Smooth muscle cell (in vitro differentiated cells): Measurements from ENCODE around the gene PPP1R1B. TPM values are rescaled to one million over a fixed set of nuclear protein-coding genes. Genes with fewer than 3 reads are reported as not detected.

Experiments
- DNase-seq: peaks from one replicate; lab custom pipeline; 2025; ENCODE audit not compliant: unreplicated experiment; lab: John Stamatoyannopoulos, UW
- H2AFZ ChIP-seq: fragments of 200-600 bp; sonication (generic); 2 replicates; pipeline ENCODE4 v1.6.0; 2016; ENCODE audit warnings: antibody characterized with exemption, low read depth, mild to moderate bottlenecking
- H3F3A ChIP-seq: fragments of 200-600 bp; sonication (generic); 2 replicates; pipeline ENCODE4 v1.6.0; 2017; ENCODE audit warnings: antibody characterized with exemption, low read depth
- H3K27ac ChIP-seq: fragments of 200-600 bp; sonication (generic); 2 replicates; pipeline ENCODE4 v1.5.1; 2016; ENCODE audit warnings: low read depth, mild to moderate bottlenecking
- H3K27me3 ChIP-seq: fragments of 200-600 bp; sonication (generic); 2 replicates; pipeline ENCODE4 v1.6.1; 2016; ENCODE audit warnings: low read depth, mild to moderate bottlenecking
- H3K36me3 ChIP-seq: fragments of 200-600 bp; sonication (generic); 2 replicates; pipeline ENCODE4 v1.5.1; 2016; ENCODE audit warnings: low read depth
- H3K4me1 ChIP-seq: fragments of 200-600 bp; sonication (generic); 2 replicates; pipeline ENCODE4 v1.5.1; 2016; ENCODE audit warnings: low read depth
- H3K4me2 ChIP-seq: fragments of 200-600 bp; sonication (generic); 2 replicates; pipeline ENCODE4 v1.6.0; 2016; ENCODE audit warnings: mild to moderate bottlenecking
- H3K4me3 ChIP-seq: fragments of 200-600 bp; sonication (generic); 2 replicates; pipeline ENCODE4 v1.5.1; 2016; ENCODE audit warnings: mild to moderate bottlenecking
- H3K79me2 ChIP-seq: fragments of 200-600 bp; sonication (generic); 2 replicates; pipeline ENCODE4 v1.6.0; 2016; ENCODE audit warnings: low read depth, mild to moderate bottlenecking
- H3K9ac ChIP-seq: fragments of 200-600 bp; sonication (generic); 2 replicates; pipeline ENCODE4 v1.6.0; 2016; ENCODE audit warnings: low read depth
- H3K9me3 ChIP-seq: fragments of 200-600 bp; sonication (generic); replicated peaks from 2 replicates; pipeline ENCODE4 v1.5.1; 2016; ENCODE audit warnings: low read depth
- H4K20me1 ChIP-seq: fragments of 200-600 bp; sonication (generic); 2 replicates; pipeline ENCODE4 v1.6.0; 2016; ENCODE audit warnings: low read depth
- WGBS: methylation state at CpG from one replicate; pipeline ENCODE4 v1.1.7; 2016; ENCODE audit warnings: low lambda C conversion rate; 5-methylcytosine and 5-hydroxymethylcytosine counted together
- polyA plus RNA-seq: library from polyadenylated mRNA; unstranded; fragments of >200 nt; fragmentation: Nextera tagmentation; extraction: Ambion mirVana; gene quantifications from 2 replicates; pipeline ENCODE4 v1.2.1, GENCODE V29; 2016
- total RNA-seq: library from RNA; depleted of rRNA; stranded (reverse); fragments of >200 nt; gene quantifications from 2 replicates; pipeline ENCODE4 v1.2.3, GENCODE V29; 2014
- TF ChIP-seq, protein P1 (sequence below): fragments of 200-600 bp; sonication (generic); IDR thresholded peaks from 2 replicates; pipeline ENCODE4 v1.5.1; 2017; ENCODE audit warnings: borderline replicate concordance, mild to moderate bottlenecking, antibody characterized with exemption; ENCODE audit not compliant: insufficient read depth, poor library complexity, severe bottlenecking

Gene PPP1R1B
- total and polyA plus RNA-seq, 2 experiments from 2014 or later: not detected

DNA sequence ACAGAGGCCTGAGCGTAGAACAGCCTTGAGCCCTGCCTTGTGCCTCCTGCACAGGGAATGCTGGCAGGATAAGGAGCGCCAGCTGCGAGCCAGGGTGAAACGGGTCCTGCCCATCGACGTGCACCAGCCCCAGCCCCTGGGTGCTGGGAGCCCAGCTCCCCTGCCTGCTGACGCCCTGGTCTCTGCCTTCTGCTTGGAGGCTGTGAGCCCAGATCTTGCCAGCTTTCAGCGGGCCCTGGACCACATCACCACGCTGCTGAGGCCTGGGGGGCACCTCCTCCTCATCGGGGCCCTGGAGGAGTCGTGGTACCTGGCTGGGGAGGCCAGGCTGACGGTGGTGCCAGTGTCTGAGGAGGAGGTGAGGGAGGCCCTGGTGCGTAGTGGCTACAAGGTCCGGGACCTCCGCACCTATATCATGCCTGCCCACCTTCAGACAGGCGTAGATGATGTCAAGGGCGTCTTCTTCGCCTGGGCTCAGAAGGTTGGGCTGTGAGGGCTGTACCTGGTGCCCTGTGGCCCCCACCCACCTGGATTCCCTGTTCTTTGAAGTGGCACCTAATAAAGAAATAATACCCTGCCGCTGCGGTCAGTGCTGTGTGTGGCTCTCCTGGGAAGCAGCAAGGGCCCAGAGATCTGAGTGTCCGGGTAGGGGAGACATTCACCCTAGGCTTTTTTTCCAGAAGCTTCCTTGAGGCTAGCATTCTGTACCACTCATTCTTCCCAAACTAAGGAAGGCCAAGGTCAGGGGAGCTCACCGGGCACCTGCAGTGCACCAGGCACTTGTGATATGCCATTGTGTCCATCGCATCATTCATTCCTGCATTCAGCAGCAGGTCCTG lies 43.4 kb downstream of the PPP1R1B start:
- TF ChIP-seq, protein P1, sequence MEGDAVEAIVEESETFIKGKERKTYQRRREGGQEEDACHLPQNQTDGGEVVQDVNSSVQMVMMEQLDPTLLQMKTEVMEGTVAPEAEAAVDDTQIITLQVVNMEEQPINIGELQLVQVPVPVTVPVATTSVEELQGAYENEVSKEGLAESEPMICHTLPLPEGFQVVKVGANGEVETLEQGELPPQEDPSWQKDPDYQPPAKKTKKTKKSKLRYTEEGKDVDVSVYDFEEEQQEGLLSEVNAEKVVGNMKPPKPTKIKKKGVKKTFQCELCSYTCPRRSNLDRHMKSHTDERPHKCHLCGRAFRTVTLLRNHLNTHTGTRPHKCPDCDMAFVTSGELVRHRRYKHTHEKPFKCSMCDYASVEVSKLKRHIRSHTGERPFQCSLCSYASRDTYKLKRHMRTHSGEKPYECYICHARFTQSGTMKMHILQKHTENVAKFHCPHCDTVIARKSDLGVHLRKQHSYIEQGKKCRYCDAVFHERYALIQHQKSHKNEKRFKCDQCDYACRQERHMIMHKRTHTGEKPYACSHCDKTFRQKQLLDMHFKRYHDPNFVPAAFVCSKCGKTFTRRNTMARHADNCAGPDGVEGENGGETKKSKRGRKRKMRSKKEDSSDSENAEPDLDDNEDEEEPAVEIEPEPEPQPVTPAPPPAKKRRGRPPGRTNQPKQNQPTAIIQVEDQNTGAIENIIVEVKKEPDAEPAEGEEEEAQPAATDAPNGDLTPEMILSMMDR: no peak
- H3K27me3 ChIP-seq: peaks cover 63% of the 10 kb centered on the region
- no peaks in the 10 kb centered on the region for H3K36me3 ChIP-seq
- H3K4me1 ChIP-seq: peaks cover 10% of the 10 kb centered on the region
- H3K79me2 ChIP-seq: no peaks in the 10 kb centered on the region
- H3K9ac ChIP-seq: no peak overlapping the region
- no peaks in the 10 kb centered on the region for H3F3A ChIP-seq
- H3K27ac ChIP-seq: no peak overlapping the region
- no peak for DNase-seq
- no peaks in the 10 kb centered on the region for H3K9me3 ChIP-seq
- no peak overlapping the region for H3K4me3 ChIP-seq
- no peak overlapping the region for H2AFZ ChIP-seq
- H4K20me1 ChIP-seq: no peaks in the 10 kb centered on the region
- 94% methylated on average over 23 of the region's 23 CpGs for WGBS
- no peak overlapping the region for H3K4me2 ChIP-seq

DNA sequence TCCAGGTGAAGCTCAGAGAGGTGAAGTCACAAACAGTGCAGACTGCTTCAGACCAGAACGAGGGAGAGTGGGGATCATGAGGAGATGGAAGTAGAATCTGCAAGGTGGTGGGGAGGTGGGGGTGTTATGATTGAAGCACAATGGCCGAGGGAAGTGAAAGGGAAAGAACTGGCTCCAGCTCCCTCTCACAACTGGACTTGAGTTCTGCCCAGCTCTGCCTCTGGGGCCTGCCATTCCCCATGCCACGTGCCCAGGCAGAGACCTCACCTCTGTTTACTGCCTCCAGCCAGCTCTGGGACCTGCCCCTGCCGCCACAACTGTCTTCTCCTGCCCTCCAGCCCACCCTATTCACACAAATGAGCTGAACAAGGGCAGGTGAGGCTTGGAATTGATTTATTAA lies 44.0 kb downstream of the PPP1R1B start:
- H3K4me1 ChIP-seq: peaks cover 10% of the 10 kb centered on the region
- no peak overlapping the region for H3K4me2 ChIP-seq
- WGBS: 81% methylated on average over 4 of the region's 4 CpGs
- H3K9me3 ChIP-seq: no peaks in the 10 kb centered on the region
- no peak overlapping the region for H3K9ac ChIP-seq
- no peaks in the 10 kb centered on the region for H3F3A ChIP-seq
- TF ChIP-seq, protein P1: no peak
- H3K27me3 ChIP-seq: peaks cover 58% of the 10 kb centered on the region
- no peak overlapping the region for H2AFZ ChIP-seq
- no peak for DNase-seq
- no peaks in the 10 kb centered on the region for H3K79me2 ChIP-seq
- no peaks in the 10 kb centered on the region for H3K36me3 ChIP-seq
- H4K20me1 ChIP-seq: no peaks in the 10 kb centered on the region
- no peak overlapping the region for H3K4me3 ChIP-seq
- no peak overlapping the region for H3K27ac ChIP-seq

DNA sequence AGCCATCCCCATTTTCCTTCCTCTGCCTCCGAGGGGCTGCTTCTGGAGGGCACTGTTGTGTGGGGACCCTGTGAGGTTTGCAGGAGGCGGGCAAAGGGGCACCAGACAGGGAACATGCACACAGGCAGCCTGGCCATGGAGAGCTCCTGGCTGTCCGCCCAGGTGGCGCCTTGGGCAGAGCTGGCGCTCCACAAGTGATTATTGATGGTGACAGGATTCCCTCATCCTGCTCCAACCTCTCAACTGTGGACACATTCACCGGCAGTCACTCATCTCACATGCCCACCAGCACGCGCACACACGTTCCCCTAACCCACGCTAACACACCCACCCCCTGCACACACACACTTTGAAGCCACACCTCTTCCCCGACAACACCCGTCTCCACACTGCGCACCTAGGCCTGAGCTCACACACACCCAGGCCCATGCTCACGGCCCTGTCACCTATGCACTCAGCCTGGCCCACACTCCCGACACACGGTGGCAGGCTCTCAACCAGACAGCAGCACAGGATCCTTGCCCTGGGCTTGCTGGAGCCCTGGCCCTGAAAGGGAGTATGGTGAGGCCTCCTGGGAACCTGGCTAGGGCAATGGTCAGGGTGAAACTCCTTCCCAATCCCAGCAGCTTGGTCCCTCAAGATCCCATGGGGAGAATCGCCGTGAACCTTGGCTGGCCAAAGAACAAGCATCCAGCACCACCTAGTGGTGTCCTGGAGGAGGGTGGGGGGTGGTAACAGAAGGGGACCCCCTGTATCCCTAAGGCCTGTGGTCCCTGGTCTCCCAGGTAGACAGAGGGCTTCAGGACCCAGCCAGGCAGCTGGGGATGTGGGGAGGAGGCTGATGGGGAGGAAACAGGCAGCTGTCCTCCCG lies 45.1 kb downstream of the PPP1R1B start:
- H3K36me3 ChIP-seq: no peaks in the 10 kb centered on the region
- no peaks in the 10 kb centered on the region for H4K20me1 ChIP-seq
- no peaks in the 10 kb centered on the region for H3K79me2 ChIP-seq
- peaks cover 46% of the 10 kb centered on the region for H3K27me3 ChIP-seq
- DNase-seq: no peak
- H3F3A ChIP-seq: no peaks in the 10 kb centered on the region
- H3K4me1 ChIP-seq: peaks cover 10% of the 10 kb centered on the region
- no peak overlapping the region for H3K9ac ChIP-seq
- 84% methylated on average over 19 of the region's 19 CpGs for WGBS
- H3K27ac ChIP-seq: no peak overlapping the region
- no peaks in the 10 kb centered on the region for H3K9me3 ChIP-seq
- no peak overlapping the region for H3K4me3 ChIP-seq
- TF ChIP-seq, protein P1: peak; percentile 47
- no peak overlapping the region for H3K4me2 ChIP-seq
- no peak overlapping the region for H2AFZ ChIP-seq
